Neural crest cell (in vitro differentiated cells): ENCODE results near the gene SPSB4. TPM values are rescaled to one million over a fixed set of nuclear protein-coding genes. Genes with fewer than 3 reads are reported as not detected.

ENCODE experiments used
- DNase-seq: peaks from one replicate; pipeline ENCODE4 v3.0.0; 2021; ENCODE audit warnings: low read depth, mixed read lengths, low spot score
- H3K27ac Mint-ChIP-seq: one replicate; pipeline ENCODE4 v1.8.0; 2021; ENCODE audit warnings: mild to moderate bottlenecking, mixed read lengths; ENCODE audit not compliant: unreplicated experiment
- H3K27me3 Mint-ChIP-seq: 2 replicates; pipeline ENCODE4 v1.8.0; 2021; ENCODE audit warnings: low read depth, mild to moderate bottlenecking, mixed read lengths
- H3K36me3 Mint-ChIP-seq: 2 replicates; pipeline ENCODE4 v1.8.0; 2021; ENCODE audit warnings: low read depth, mild to moderate bottlenecking, mixed read lengths
- H3K4me1 Mint-ChIP-seq: 2 replicates; pipeline ENCODE4 v1.8.0; 2021; ENCODE audit warnings: mixed read lengths
- H3K4me3 Mint-ChIP-seq: one replicate; pipeline ENCODE4 v1.8.0; 2021; ENCODE audit warnings: mild to moderate bottlenecking, mixed read lengths
- H3K9me3 Mint-ChIP-seq: 2 replicates; pipeline ENCODE4 v1.8.0; 2021; ENCODE audit warnings: mixed read lengths
- total RNA-seq: library from RNA; stranded (reverse); gene quantifications from 2 replicates; pipeline ENCODE4 v1.2.1, GENCODE V29; 2021
- TF ChIP-seq, protein P1 (sequence below): fragments of 200-600 bp; sonication (generic); conservative IDR thresholded peaks from 2 replicates; pipeline ENCODE4 v1.5.0; 2021; ENCODE audit warnings: antibody characterized with exemption, mild to moderate bottlenecking

Gene SPSB4
- total RNA-seq, 1 donor from 2014 or later, result 35.1 TPM

DNA sequence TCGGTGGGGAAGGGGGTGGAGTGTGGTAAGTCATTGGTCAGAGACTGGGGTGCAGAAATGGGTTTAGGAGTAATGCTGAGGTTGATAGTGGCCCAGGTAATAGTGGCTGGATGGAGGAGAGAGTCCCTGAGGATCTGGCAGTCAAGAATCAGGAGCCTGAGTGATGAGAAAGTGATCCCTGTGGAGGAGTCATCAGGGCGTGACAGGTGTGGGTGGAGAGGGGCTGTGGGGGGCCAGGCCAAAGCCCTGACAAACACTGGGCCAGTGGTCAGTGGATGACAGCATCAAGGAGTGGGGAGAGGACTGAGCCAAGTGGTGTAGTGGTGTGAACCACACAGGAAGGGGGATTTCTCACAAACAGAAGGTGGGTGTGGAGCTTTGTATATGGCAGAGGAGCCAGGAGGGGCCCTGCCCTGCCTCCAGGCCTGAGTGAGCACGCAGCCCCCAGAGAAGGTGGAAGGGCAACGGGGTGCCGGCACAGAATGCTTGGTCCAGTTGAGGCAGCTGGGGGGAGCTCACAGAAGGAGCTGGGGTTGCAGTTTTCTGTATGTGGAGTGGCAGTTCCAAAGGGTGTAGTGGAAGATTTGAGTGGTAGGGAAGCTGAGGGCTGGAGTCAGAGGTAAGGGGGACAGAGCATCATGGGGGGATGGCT lies 77.1 kb downstream of the SPSB4 start:
- H3K4me1 Mint-ChIP-seq, result peaks cover 22% of the 10 kb centered on the region
- H3K27me3 Mint-ChIP-seq, result no peaks in the 10 kb centered on the region
- no peak overlapping the region for H3K4me3 Mint-ChIP-seq
- TF ChIP-seq, protein P1, sequence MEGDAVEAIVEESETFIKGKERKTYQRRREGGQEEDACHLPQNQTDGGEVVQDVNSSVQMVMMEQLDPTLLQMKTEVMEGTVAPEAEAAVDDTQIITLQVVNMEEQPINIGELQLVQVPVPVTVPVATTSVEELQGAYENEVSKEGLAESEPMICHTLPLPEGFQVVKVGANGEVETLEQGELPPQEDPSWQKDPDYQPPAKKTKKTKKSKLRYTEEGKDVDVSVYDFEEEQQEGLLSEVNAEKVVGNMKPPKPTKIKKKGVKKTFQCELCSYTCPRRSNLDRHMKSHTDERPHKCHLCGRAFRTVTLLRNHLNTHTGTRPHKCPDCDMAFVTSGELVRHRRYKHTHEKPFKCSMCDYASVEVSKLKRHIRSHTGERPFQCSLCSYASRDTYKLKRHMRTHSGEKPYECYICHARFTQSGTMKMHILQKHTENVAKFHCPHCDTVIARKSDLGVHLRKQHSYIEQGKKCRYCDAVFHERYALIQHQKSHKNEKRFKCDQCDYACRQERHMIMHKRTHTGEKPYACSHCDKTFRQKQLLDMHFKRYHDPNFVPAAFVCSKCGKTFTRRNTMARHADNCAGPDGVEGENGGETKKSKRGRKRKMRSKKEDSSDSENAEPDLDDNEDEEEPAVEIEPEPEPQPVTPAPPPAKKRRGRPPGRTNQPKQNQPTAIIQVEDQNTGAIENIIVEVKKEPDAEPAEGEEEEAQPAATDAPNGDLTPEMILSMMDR, result no peak
- H3K9me3 Mint-ChIP-seq, result peaks cover 11% of the 10 kb centered on the region
- no peak for DNase-seq
- H3K36me3 Mint-ChIP-seq, result peaks cover 15% of the 10 kb centered on the region
- peak overlapping the region; percentile 53 for H3K27ac Mint-ChIP-seq

DNA sequence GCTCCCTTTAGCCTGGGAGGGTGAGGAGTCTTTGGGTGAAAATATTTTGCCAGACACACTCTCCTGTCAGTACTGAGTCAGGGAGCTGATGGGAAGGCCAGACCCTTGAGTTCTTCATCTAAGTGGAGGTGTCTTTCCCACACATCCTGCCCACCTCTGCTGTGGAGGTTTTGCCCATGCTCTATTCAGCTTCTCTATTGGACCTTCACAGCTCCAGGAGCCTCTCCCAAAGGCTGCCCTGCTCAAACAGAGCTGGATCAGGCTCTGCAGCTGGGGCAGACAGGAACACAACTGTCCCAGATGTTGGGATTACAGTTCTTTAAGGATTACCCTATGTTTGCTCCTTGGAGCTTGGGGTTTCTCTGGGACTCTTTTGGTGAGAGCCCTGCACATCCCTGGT lies 77.9 kb downstream of the SPSB4 start:
- peaks cover 20% of the 10 kb centered on the region for H3K4me1 Mint-ChIP-seq
- no peak overlapping the region for H3K4me3 Mint-ChIP-seq
- peaks cover 16% of the 10 kb centered on the region for H3K9me3 Mint-ChIP-seq
- no peak for DNase-seq
- TF ChIP-seq, protein P1, result no peak
- no peaks in the 10 kb centered on the region for H3K27me3 Mint-ChIP-seq
- H3K27ac Mint-ChIP-seq, result no peak overlapping the region
- H3K36me3 Mint-ChIP-seq, result peaks cover 22% of the 10 kb centered on the region

DNA sequence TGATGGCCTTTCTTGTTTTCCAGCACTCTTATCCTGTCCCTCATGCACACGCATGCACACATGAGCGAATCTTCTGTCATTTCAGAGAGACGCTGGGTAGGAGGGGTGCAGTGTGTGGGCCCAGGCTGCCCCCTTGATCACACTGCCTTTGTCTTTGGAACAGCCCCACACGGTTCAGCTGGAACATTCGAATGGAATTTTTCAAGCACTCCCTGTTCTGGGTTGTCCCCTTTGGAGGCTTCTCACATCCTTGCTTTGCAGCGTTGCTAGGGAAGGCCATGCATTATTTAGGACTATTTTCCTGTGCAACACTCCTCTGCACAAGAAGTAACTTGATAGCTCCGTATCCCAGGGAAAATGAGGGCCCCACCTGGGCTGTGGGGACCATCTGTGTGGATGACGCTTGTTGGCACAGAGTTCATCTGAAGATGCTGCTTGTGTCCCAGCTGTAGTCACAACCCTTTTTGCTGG lies 78.4 kb downstream of the SPSB4 start:
- H3K27ac Mint-ChIP-seq, result no peak overlapping the region
- no peak for DNase-seq
- no peak overlapping the region for H3K4me3 Mint-ChIP-seq
- TF ChIP-seq, protein P1, result no peak
- peaks cover 25% of the 10 kb centered on the region for H3K36me3 Mint-ChIP-seq
- H3K27me3 Mint-ChIP-seq, result no peaks in the 10 kb centered on the region
- H3K4me1 Mint-ChIP-seq, result peaks cover 20% of the 10 kb centered on the region
- peaks cover 16% of the 10 kb centered on the region for H3K9me3 Mint-ChIP-seq

DNA sequence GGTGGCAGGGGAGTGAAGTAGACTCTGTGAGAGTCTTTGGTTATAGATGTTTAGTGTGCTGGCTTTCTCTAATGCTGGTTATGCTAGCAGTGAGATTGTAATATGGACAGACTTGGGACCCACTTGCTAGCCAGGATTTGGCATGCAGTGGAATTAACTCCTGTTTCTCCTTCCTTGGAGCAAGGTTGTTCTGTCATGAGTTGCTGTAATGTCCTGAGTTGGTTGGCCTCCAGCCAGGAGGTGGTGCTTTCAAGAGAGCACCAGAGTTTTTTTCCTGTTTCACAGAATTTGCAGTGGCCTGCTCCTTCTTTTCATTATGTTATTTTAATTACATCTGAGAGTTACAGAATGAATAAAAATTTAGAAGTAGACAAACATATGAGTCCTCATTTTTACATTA lies 92.4 kb downstream of the SPSB4 start:
- H3K27ac Mint-ChIP-seq, result no peak overlapping the region
- TF ChIP-seq, protein P1, result no peak
- peaks cover 36% of the 10 kb centered on the region for H3K36me3 Mint-ChIP-seq
- no peak overlapping the region for H3K4me3 Mint-ChIP-seq
- H3K27me3 Mint-ChIP-seq, result no peaks in the 10 kb centered on the region
- no peak for DNase-seq
- H3K4me1 Mint-ChIP-seq, result peaks cover 18% of the 10 kb centered on the region
- peaks cover 17% of the 10 kb centered on the region for H3K9me3 Mint-ChIP-seq

DNA sequence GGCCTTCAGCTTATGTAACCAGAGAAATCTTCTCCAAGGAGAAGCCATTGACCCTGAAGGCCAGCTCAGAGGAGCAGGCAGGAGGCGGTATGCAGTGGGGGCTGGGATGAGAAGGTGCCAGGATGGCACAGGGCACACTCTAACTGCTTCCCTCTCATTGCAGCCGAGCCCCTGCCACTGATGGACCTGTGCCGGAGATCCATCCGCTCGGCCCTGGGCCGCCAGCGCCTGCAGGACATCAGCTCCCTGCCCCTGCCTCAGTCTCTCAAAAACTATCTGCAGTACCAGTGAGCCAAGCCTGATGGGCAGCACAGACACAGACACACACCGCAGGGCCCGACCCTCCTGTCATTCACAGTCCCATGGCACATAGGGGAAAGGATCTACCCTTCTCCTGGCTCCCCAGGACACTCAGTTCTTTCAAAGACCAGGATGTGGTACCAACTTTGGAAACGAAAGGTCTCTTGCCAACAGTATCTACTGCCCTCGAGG lies 95.9 kb downstream of the SPSB4 start:
- H3K4me3 Mint-ChIP-seq, result no peak overlapping the region
- peaks cover 15% of the 10 kb centered on the region for H3K36me3 Mint-ChIP-seq
- H3K27ac Mint-ChIP-seq, result peak overlapping the region; percentile 68
- peaks cover 23% of the 10 kb centered on the region for H3K4me1 Mint-ChIP-seq
- no peaks in the 10 kb centered on the region for H3K27me3 Mint-ChIP-seq
- no peak for DNase-seq
- TF ChIP-seq, protein P1, result no peak
- peaks cover 12% of the 10 kb centered on the region for H3K9me3 Mint-ChIP-seq
